Germinal center (tissue), 1 donor: ENCODE measurements around the gene GAGE12C.
"Not testable (repeated sequence)": the region's sequence is repeated elsewhere in the genome, so short reads cannot be mapped to it uniquely, and the experiment has no call there.

Source experiments
- DNase-seq: peaks from one replicate; pipeline ENCODE4 v3.0.0; 2012; ENCODE audit warnings: mixed read lengths, low spot score

GAGE12C gene, protein sequence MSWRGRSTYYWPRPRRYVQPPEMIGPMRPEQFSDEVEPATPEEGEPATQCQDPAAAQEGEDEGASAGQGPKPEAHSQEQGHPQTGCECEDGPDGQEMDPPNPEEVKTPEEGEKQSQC

DNA sequence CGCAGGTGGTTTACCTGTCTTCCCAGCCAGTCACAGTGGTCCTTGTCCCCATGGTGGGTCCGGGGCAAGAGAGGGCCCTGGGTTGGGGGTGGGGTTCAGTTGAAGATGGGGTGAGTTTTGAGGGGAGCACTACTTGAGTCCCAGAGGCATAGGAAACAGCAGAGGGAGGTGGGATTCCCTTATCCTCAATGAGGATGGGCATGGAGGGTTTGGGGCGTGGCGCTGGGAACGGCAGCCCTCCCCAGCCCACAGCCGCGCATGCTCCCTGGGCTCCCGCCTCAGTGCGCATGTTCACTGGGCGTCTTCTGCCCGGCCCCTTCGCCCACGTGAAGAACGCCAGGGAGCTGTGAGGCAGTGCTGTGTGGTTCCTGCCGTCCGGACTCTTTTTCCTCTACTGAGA lies at the start of gene GAGE12C:
Gene GAGE12C (plus strand): TSS at position 301 of the 400 bp plus-strand sequence. CDS start 1,155 bp downstream, outside the sequence.
- not testable (repeated sequence) for DNase-seq

DNA sequence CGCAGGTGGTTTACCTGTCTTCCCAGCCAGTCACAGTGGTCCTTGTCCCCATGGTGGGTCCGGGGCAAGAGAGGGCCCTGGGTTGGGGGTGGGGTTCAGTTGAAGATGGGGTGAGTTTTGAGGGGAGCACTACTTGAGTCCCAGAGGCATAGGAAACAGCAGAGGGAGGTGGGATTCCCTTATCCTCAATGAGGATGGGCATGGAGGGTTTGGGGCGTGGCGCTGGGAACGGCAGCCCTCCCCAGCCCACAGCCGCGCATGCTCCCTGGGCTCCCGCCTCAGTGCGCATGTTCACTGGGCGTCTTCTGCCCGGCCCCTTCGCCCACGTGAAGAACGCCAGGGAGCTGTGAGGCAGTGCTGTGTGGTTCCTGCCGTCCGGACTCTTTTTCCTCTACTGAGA lies 9.5 kb downstream of the GAGE12C start, which contains the start of gene GAGE12D:
Gene GAGE12D (plus strand): TSS at position 301 of the 400 bp plus-strand sequence. CDS start 1,155 bp downstream, outside the sequence.
- DNase-seq = not testable (repeated sequence)

DNA sequence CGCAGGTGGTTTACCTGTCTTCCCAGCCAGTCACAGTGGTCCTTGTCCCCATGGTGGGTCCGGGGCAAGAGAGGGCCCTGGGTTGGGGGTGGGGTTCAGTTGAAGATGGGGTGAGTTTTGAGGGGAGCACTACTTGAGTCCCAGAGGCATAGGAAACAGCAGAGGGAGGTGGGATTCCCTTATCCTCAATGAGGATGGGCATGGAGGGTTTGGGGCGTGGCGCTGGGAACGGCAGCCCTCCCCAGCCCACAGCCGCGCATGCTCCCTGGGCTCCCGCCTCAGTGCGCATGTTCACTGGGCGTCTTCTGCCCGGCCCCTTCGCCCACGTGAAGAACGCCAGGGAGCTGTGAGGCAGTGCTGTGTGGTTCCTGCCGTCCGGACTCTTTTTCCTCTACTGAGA lies 19.0 kb downstream of the GAGE12C start, which contains the start of gene GAGE12E:
Gene GAGE12E (plus strand): TSS at position 301 of the 400 bp plus-strand sequence. CDS start 1,155 bp downstream, outside the sequence.
- DNase-seq = not testable (repeated sequence)

DNA sequence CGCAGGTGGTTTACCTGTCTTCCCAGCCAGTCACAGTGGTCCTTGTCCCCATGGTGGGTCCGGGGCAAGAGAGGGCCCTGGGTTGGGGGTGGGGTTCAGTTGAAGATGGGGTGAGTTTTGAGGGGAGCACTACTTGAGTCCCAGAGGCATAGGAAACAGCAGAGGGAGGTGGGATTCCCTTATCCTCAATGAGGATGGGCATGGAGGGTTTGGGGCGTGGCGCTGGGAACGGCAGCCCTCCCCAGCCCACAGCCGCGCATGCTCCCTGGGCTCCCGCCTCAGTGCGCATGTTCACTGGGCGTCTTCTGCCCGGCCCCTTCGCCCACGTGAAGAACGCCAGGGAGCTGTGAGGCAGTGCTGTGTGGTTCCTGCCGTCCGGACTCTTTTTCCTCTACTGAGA lies 28.6 kb downstream of the GAGE12C start, which contains the start of gene GAGE12F:
Gene GAGE12F (plus strand): TSS at position 301 of the 400 bp plus-strand sequence. CDS start 1,155 bp downstream, outside the sequence.
- not testable (repeated sequence) for DNase-seq

DNA sequence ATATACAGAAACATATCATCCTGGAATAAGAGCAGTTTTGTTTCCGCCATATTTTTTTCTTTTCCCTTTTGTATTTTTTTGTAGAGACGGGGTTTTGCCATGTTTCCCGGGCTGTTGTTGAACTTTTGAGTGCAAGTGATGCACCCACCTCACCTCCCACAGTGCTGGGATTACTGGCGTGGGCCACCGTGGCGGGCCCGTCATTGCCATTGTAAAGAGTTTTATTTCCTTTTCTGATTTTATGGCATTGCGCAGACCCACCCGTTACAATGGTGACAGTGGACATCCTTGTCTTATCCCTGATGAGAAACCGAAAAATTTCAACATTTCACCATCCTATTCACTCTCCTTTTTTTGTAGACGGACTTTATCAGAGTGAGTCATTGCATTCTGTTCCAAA lies 36.8 kb downstream of the GAGE12C start:
- not testable (repeated sequence) for DNase-seq

DNA sequence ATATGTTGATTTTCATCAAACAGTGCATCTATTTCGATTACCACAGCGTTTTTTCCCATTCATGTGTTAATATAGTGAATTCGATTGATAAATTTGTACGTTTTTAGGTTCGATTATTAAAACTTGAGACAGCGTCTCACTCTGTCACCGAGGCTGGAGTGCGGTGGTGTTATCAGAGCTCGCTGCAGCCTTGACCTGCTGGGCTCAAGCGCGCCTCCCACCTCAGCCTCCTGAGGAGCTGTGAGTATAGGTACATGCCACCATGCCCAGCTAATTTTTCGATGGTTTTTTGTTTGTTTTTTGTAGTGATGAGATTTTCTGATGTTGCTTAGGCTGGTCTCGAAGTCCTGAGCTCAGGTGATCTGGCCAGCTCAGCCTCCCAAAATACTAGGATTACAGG lies 37.2 kb downstream of the GAGE12C start:
- DNase-seq = not testable (repeated sequence)

DNA sequence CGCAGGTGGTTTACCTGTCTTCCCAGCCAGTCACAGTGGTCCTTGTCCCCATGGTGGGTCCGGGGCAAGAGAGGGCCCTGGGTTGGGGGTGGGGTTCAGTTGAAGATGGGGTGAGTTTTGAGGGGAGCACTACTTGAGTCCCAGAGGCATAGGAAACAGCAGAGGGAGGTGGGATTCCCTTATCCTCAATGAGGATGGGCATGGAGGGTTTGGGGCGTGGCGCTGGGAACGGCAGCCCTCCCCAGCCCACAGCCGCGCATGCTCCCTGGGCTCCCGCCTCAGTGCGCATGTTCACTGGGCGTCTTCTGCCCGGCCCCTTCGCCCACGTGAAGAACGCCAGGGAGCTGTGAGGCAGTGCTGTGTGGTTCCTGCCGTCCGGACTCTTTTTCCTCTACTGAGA lies 38.1 kb downstream of the GAGE12C start, which contains the start of gene GAGE12G:
Gene GAGE12G (plus strand): TSS at position 301 of the 400 bp plus-strand sequence. CDS start 1,155 bp downstream, outside the sequence.
- not testable (repeated sequence) for DNase-seq

DNA sequence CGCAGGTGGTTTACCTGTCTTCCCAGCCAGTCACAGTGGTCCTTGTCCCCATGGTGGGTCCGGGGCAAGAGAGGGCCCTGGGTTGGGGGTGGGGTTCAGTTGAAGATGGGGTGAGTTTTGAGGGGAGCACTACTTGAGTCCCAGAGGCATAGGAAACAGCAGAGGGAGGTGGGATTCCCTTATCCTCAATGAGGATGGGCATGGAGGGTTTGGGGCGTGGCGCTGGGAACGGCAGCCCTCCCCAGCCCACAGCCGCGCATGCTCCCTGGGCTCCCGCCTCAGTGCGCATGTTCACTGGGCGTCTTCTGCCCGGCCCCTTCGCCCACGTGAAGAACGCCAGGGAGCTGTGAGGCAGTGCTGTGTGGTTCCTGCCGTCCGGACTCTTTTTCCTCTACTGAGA lies 47.7 kb downstream of the GAGE12C start, which contains the start of gene GAGE12H:
Gene GAGE12H (plus strand): TSS at position 301 of the 400 bp plus-strand sequence. CDS start 1,155 bp downstream, outside the sequence.
- not testable (repeated sequence) for DNase-seq
